GM21381 (cell line): ENCODE data around the gene PTPRN2.
A peak's percentile ranks its signal among the peaks of the same experiment; 100 is the strongest.
"Not testable (repeated sequence)": the region's sequence is repeated elsewhere in the genome, so short reads cannot be mapped to it uniquely, and the experiment has no call there.

Experiments used
- ATAC-seq: cut with Tn5 transposase; IDR thresholded peaks from one replicate; pipeline ENCODE4 v1.9.1; 2021; ENCODE audit warnings: mild to moderate bottlenecking, moderate library complexity; ENCODE audit not compliant: unreplicated experiment

The PTPRN2 gene

DNA sequence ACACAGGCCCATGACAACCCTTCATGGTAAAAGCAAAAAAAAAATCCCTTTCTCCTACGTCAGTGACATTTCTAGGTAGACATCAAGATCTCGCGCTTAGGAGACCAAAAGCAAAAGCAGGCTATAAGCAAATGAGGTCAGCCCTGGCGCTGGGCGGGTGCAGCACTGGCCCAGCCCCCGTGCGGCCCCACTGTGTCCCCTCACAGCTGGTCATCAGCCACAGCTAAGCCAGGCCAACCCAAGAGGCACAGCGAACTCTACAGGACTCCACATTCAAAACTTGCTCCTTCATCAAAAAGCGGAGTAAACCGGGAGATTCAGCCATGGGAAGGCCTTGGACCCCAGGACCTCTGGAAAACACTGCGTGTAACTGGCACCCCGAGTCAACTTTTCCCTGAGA is 113.7 kb downstream of the PTPRN2 start:
- no peak for ATAC-seq

GRCh38 chr7:158473221-158473620 is 114.4 kb downstream of the PTPRN2 start:
- peak; percentile 64 for ATAC-seq

GRCh38 chr7:158472596-158472995 is 115.0 kb downstream of the PTPRN2 start:
- no peak for ATAC-seq

DNA sequence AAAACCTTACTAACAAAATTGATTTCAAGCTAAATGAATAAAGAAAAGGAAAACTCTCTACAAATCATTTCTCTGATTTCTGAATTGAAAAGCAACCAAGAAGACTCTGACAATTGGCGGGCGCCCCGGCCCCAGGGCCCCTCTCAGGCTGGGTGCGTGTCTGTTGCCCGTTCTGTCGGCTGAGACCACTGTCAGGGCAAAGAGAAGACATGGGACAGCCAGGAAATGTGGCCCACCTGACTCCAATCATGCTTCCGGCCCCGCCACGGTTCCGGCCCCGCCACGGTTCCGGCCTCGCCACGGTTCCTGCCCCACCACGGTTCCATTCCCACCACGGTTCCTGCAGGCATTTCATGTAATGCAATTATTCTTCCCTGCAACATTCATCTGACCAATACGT is 115.9 kb downstream of the PTPRN2 start:
- ATAC-seq: no peak

- ATAC-seq: no peak
Measured at GRCh38 chr7:158470336-158470735, 117.3 kb downstream of the PTPRN2 start.

GRCh38 chr7:158469396-158470051 is 118.1 kb downstream of the PTPRN2 start:
- no peak for ATAC-seq

DNA sequence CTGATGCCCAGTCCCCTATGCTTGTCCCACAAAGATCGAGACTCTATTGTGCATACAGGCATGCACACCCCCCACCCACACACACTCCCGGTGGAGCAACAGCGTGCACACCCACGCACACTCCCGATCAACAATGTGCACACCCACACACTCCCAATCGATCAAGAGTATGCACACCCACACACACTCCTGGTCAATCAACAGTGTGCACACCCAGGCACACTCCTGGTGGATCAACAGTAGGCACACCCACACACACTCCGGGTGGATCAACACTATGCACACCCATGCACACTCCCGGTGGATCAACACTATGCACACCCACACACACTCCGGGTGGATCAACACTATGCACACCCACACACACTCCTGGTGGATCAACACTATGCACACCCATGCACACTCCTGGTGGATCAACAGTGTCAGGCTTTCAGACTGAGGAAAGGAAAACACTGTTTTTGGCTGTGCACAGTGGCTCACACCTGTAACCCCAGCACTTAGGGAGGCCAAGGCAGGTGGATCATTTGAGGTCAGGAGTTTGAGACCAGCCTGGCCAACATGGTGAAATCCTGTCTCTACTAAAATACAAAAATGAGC is 118.8 kb downstream of the PTPRN2 start:
- ATAC-seq: no peak

- no peak for ATAC-seq
Measured at GRCh38 chr7:158468181-158468580, 119.4 kb downstream of the PTPRN2 start.

DNA sequence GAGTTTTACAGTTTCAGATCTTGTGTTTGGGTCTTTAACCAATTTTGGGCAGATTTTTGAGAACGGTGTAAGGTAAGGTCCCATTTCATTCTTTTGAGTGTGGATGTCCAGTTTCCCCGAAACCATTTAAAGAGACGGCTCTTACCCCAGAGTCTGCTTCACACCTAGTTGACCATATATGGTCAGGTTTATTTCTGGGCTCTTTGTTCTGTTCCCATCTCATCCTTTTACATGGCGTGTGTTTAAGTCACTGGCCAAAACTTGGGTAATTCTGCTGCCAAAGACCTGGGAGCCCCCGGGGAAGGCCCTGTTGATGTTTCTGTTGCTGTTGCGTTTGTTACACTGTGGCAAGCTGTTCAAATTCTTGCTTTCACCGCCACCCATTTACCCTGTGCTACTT is 120.1 kb downstream of the PTPRN2 start:
- no peak for ATAC-seq

GRCh38 chr7:158463317-158463716 is 124.3 kb downstream of the PTPRN2 start:
- ATAC-seq: no peak

DNA sequence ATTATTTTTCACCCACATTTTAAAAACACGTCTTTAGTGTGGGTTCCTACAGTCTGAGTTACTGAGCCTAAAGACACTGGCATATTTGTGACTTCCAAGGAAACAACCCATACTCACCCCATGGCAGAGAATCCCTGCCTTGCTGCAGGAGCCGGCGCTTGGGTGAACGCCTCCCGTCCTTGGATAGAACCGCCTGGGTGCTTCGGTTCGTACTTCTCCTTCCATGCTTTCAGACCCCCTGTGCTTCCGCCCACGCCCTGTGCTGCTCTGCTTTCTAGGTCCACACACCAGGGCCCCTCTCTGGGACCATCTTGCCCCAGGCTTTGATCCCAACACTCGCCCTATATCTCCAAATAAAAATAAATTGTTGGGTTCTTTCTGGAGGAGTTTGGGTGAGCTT is 125.8 kb downstream of the PTPRN2 start:
- ATAC-seq: no peak

DNA sequence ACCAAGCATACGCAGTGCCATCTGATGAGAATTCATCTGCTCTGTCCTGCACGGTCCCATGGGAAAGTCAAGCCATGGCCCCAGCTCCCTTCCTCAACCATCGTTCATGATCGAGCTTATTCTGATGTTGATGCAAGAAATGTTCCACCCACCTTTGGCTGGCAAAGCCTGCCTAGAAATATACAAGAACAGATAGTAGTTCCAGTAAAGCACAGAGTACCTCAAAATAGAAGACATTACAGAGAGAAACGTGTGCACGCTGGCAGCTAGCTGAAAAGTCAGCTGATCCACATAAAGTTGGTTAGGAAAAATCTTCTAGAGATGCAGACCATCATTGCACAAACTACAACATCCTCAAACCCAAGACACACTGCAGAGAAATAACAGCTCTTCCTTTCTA is 127.0 kb downstream of the PTPRN2 start:
- ATAC-seq: no peak

DNA sequence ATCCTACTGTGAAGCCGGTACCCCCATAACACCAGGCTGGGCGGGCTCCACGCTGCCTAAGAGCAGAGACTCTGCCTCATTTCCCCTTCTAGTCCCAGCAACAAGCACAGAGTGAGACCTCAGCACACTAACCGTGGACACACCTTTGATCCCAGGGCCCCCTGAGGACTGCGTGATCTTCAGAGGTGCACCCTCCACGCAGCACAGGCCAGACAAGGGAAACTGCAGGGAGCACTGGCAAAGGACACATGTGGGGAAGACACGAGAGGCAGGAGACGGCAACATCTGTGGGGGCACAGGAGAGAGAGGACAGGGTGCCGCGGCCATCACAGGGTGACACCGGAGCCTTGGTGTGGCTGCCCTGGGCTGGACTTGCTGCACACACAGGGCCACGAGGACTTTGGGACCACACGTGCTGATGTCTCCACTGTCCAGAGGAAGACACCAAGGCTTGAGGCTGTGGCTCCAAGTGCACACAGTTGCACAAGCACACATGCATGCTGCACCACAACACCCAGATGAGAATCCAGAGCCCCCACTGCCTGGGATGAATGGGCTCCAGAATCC is 128.8 kb downstream of the PTPRN2 start:
- ATAC-seq: no peak

DNA sequence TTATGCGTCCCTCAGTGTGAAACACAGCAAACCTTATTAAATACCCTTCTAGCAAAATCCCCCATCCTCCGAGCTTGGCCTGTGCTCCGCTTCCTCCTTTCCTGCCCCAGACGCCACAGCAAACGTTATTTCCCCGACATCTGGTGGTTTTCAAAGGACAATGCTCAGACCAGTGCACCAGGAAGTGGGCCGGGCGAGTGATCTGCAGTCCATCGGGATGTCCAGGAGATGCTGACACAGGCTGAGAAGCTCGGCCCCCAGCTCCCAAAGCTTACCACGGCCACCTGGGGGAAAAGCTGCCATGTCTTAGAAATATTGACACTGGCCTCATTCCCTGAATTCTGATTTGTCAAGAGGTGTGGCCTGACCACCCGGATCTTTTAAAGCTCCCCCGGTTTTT is 129.5 kb downstream of the PTPRN2 start:
- ATAC-seq: no peak

- ATAC-seq: not testable (repeated sequence)
Measured at GRCh38 chr7:158457586-158457985, 130.0 kb downstream of the PTPRN2 start.

DNA sequence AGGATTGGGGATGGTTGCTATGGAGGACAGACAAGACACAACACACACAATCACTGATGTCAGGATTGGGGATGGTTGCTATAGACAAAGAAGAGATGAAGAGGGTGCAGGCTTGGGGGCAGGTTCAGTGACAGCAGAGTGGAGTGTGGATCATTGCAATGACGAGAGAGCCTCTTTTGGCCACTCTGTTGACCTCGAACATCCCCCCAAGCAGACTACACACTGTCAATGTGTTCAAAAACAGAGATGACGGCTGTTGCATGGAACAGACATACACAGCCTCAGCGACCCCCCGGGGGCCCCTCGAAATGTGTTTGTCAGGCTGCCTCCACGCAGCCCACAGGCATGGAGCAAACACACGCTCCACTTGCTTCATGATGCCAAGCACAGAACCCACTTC is 133.0 kb downstream of the PTPRN2 start:
- ATAC-seq: no peak

GRCh38 chr7:158453663-158454062 is 134.0 kb downstream of the PTPRN2 start:
- ATAC-seq: no peak

GRCh38 chr7:158452331-158452730 is 135.3 kb downstream of the PTPRN2 start:
- no peak for ATAC-seq

GRCh38 chr7:158450476-158451124 is 137.0 kb downstream of the PTPRN2 start:
- no peak for ATAC-seq

DNA sequence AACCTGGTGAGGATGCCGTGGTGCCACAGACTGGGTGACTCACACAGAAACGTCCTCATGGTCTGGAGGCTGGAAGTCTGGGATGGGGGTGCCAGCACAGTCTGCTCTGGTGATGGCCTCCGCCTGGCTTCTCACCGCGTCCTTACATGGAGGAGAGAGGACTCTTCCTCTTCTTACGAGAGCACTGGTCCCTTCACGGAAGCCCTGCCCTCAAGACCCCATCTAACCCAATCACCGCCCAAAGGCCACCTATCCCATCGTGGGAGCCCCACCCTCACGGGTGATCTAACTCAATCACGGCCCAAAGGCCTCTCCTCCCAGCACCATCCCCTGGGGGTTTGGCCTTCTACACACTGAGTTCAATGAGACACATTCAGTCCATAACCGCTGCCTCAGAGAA is 137.7 kb downstream of the PTPRN2 start:
- no peak for ATAC-seq

DNA sequence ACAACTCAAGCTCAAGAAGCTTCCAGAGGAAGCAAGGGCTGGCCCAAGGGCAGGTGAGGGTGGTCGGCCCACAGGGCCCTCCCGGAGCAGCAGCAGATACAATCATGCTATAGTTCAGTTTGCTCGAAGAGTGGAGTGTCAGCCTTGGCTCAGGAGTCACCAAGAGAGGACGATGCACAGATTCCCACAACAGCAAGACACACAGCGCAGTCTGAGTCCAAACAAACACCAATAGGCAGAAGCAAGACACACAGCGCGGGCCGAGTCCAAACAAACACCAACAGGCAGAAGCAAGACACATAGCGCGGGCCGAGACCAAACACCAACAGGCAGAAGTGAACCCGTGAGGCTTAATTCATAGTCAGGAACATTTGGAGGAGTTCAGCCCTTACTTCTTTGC is 138.4 kb downstream of the PTPRN2 start:
- no peak for ATAC-seq

DNA sequence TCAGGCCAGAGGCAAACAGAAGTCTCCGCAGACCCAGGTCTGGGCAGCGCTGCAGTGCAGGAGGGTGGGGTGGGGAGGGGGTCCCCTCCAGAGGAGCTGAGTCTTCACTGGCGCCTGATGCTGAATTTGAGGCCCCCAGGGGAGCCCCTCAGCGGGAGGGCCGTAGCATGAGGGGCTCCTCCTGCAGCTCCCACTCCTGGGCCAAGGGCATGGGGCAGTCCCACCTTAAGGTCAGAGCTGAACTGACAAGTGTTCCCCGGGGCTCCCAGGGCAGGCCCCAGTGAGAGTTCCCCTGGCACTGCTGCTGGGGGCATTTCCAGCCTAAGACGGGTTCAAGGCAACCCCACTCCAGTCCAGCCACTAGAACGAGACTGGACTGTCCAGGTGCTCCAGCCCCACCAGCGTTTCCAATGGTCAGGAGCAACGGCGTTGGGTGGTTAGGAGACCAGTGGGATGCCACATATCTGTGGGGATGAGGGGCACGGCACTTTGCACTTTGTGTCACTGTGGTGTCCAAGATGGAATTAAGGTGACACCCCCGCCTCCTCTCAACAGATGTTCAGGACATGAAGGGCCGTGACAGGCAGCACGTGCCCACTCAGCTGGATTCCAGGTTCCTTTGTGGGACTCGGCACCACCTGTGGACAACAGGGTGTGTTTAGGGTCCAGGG is 139.1 kb downstream of the PTPRN2 start:
- no peak for ATAC-seq
